ENCODE data around the gene ANKLE2.

The ANKLE2 gene

GRCh38 chr12:132711080-132711843 lies 50.4 kb downstream of the ANKLE2 start:
- DNase-seq (ENCODE audit: low spot score), result no peak
- no peak for TF ChIP-seq CTCF (IDR thresholded peaks at IDR 0.05)
- Histone ChIP-seq H3K4me3 (peak overlapping the region; percentile 91), H3K27ac (peak overlapping the region in 1 of 2 donors; percentile 75)

GRCh38 chr12:132710405-132711079 lies 51.1 kb downstream of the ANKLE2 start, which contains the start of gene PGAM5:
TSS of gene PGAM5 (plus strand) at chr12:132710842. CDS start at chr12:132710877, 35 bp downstream.
- peak; percentile 83 for DNase-seq (ENCODE audit: low spot score)
- Histone ChIP-seq H3K27ac (peak within 1 kb of the TSS; percentile 57 to 75), H3K4me3 (peak within 1 kb of the TSS; percentile 91)
- no peak for TF ChIP-seq CTCF (IDR thresholded peaks at IDR 0.05)

- DNase-seq (ENCODE audit: low spot score), result no peak
- Histone ChIP-seq H3K4me3 (peak overlapping the region; percentile 91), H3K27ac (peak overlapping the region; percentile 57 to 75)
- no peak for TF ChIP-seq CTCF (IDR thresholded peaks at IDR 0.05)
These were observed 51.6 kb downstream of the ANKLE2 start for GRCh38 chr12:132710043-132710404.

GRCh38 chr12:132708150-132708549 lies 53.5 kb downstream of the ANKLE2 start:
- no peak for DNase-seq (ENCODE audit: low spot score)
- no peak for TF ChIP-seq CTCF (IDR thresholded peaks at IDR 0.05)
- no peak overlapping the region for H3K27ac ChIP-seq

GRCh38 chr12:132707241-132707640 lies 54.4 kb downstream of the ANKLE2 start:
- no peak for DNase-seq (ENCODE audit: low spot score)
- Histone ChIP-seq H3K27ac (no peak overlapping the region), H3K4me3 (no peak overlapping the region)
- no peak for TF ChIP-seq CTCF (IDR thresholded peaks at IDR 0.05)

More at GRCh38 chr12:132708150-132708549, 53.5 kb downstream of the ANKLE2 start:
- no peak overlapping the region for H3K4me3 ChIP-seq

- no peak for DNase-seq (ENCODE audit: low spot score)
- no peak overlapping the region for H3K4me3 ChIP-seq
- no peak for TF ChIP-seq CTCF (IDR thresholded peaks at IDR 0.05)
- no peak overlapping the region for H3K27ac ChIP-seq
These were observed 58.0 kb downstream of the ANKLE2 start for GRCh38 chr12:132703641-132704040.

All from coronary artery (tissue), 2 donors.